IMR-90 (cell line): Measurements from ENCODE around the gene SNRPA1. TPM values are rescaled to one million over a fixed set of nuclear protein-coding genes. Genes with fewer than 3 reads are reported as not detected.

ENCODE experiments used
- ATAC-seq: fragments of 200-7000 bp; cut with Tn5 transposase; 2 replicates; pipeline ENCODE4 v1.9.1; 2020; ENCODE audit warnings: low read depth, mild to moderate bottlenecking, moderate library complexity
- BruUV-seq: library from RNA; stranded (reverse); fragments of 400-500 nt; replicated peaks from 2 replicates; lab custom pipeline; 2021; lab: Mats Ljungman, UMichigan
- CTCF ChIA-PET: fragments of 300-600 bp; formaldehyde crosslinking; extraction: SDS; loops from one replicate; lab custom pipeline; 2021; ENCODE audit warnings: antibody characterized with exemption; lab: Yijun Ruan, JAX
- POLR2A ChIA-PET: fragments of 300-600 bp; sonication (Branson Sonifier 250); formaldehyde crosslinking; loops from one replicate; lab custom pipeline; 2022; ENCODE audit warnings: antibody characterized with exemption; ENCODE audit not compliant: unreplicated experiment; lab: Charles Lee
- DNase-seq: peaks from one replicate; pipeline ENCODE4 v3.0.0; 2013
- H2AFZ ChIP-seq: replicated peaks from 2 replicates; pipeline ENCODE3; 2013; ENCODE audit warnings: low read length, mild to moderate bottlenecking; ENCODE audit not compliant: poor library complexity
- H2AK5ac ChIP-seq: 2 replicates; pipeline ENCODE4 v1.6.1; 2013; ENCODE audit warnings: low read depth, low read length, inconsistent platforms
- H2AK9ac ChIP-seq: replicated peaks from 2 replicates; pipeline ENCODE3; 2013; ENCODE audit warnings: mild to moderate bottlenecking, low read depth, low read length, moderate library complexity; ENCODE audit not compliant: poor library complexity
- H2BK120ac ChIP-seq: 2 replicates; pipeline ENCODE4 v1.6.1; 2013; ENCODE audit warnings: low read depth, low read length, inconsistent platforms
- H2BK15ac ChIP-seq: 3 replicates; pipeline ENCODE4 v1.6.1; 2013; ENCODE audit warnings: low read depth, low read length, inconsistent platforms
- H2BK20ac ChIP-seq: 2 replicates; pipeline ENCODE4 v1.6.1; 2013; ENCODE audit warnings: low read depth, mild to moderate bottlenecking, inconsistent platforms, low read length, moderate library complexity
- H2BK5ac ChIP-seq: 2 replicates; pipeline ENCODE4 v1.6.1; 2013; ENCODE audit warnings: mild to moderate bottlenecking, low read depth, low read length, inconsistent platforms; ENCODE audit not compliant: poor library complexity, severe bottlenecking
- H3K14ac ChIP-seq: replicated peaks from 2 replicates; pipeline ENCODE4 v1.6.1; 2013; ENCODE audit warnings: low read depth, low read length, inconsistent platforms
- H3K18ac ChIP-seq: 2 replicates; pipeline ENCODE4 v1.6.1; 2013; ENCODE audit warnings: low read depth, low read length, control low read depth
- H3K23ac ChIP-seq: 2 replicates; pipeline ENCODE4 v1.6.1; 2013; ENCODE audit warnings: low read depth, low read length, inconsistent platforms
- H3K27ac ChIP-seq: 2 replicates; pipeline ENCODE4 v1.5.1; 2013; ENCODE audit warnings: mild to moderate bottlenecking, control low read depth, low read length; ENCODE audit not compliant: insufficient read depth
- H3K27me3 ChIP-seq: 2 replicates; pipeline ENCODE4 v1.6.1; 2013; ENCODE audit warnings: low read length; ENCODE audit not compliant: control insufficient read depth, insufficient read depth
- H3K36me3 ChIP-seq: 2 replicates; pipeline ENCODE4 v1.6.1; 2013; ENCODE audit warnings: low read length, mixed read lengths; ENCODE audit not compliant: control insufficient read depth, insufficient read depth
- H3K4ac ChIP-seq: 2 replicates; pipeline ENCODE4 v1.6.1; 2013; ENCODE audit warnings: low read depth, low read length, inconsistent platforms
- H3K4me1 ChIP-seq: 2 replicates; pipeline ENCODE4 v1.6.1; 2013; ENCODE audit warnings: low read length, mixed read lengths; ENCODE audit not compliant: control insufficient read depth, insufficient read depth
- H3K4me2 ChIP-seq: 2 replicates; pipeline ENCODE4 v1.6.1; 2013; ENCODE audit warnings: low read depth, mild to moderate bottlenecking, control low read depth, low read length, moderate library complexity
- H3K4me3 ChIP-seq: 2 replicates; pipeline ENCODE4 v1.5.1; 2013; ENCODE audit warnings: low read depth, mild to moderate bottlenecking, control low read depth, low read length, moderate library complexity; ENCODE audit not compliant: insufficient read depth
- H3K56ac ChIP-seq: 2 replicates; pipeline ENCODE4 v1.6.1; 2013; ENCODE audit warnings: low read length, inconsistent platforms; ENCODE audit not compliant: insufficient read depth; ENCODE audit errors: extremely low read depth
- H3K79me1 ChIP-seq, 2 experiments: 2 replicates each; pipeline ENCODE4 v1.6.1; 2013; ENCODE audit warnings: low read length in 2 of 2, inconsistent platforms in 1 of 2, low read depth in 1 of 2
- H3K9ac ChIP-seq: 2 replicates; pipeline ENCODE4 v1.6.1; 2013; ENCODE audit warnings: low read depth, low read length, control low read depth
- H3K9me1 ChIP-seq: 2 replicates; pipeline ENCODE4 v1.6.1; 2013; ENCODE audit warnings: low read length, inconsistent platforms; ENCODE audit not compliant: insufficient read depth
- H3K9me3 ChIP-seq: 2 replicates; pipeline ENCODE4 v1.6.1; 2013; ENCODE audit warnings: low read length; ENCODE audit not compliant: control insufficient read depth, insufficient read depth
- H4K20me1 ChIP-seq: 2 replicates; pipeline ENCODE4 v1.6.1; 2013; ENCODE audit warnings: low read length, inconsistent platforms; ENCODE audit not compliant: insufficient read depth
- H4K5ac ChIP-seq: 2 replicates; pipeline ENCODE4 v1.6.1; 2013; ENCODE audit warnings: mild to moderate bottlenecking, low read depth, low read length, control low read depth
- H4K8ac ChIP-seq, 2 experiments: 2 replicates each; pipeline ENCODE4 v1.6.1; 2013; ENCODE audit warnings: low read depth in 2 of 2, low read length in 2 of 2, control low read depth in 1 of 2, inconsistent platforms in 1 of 2
- H4K91ac ChIP-seq: 2 replicates; pipeline ENCODE4 v1.6.1; 2013; ENCODE audit warnings: low read depth, low read length, inconsistent platforms; ENCODE audit not compliant: insufficient read depth
- BHLHE40 ChIP-seq: fragments of 150-350 bp; IDR thresholded peaks from 2 replicates; pipeline ENCODE4 v1.6.1; 2016; ENCODE audit warnings: mild to moderate bottlenecking, low read depth, low read length
- CEBPB ChIP-seq: IDR thresholded peaks from 2 replicates; pipeline ENCODE4 v1.6.1; 2012; ENCODE audit warnings: low read depth, low read length, improper control_type of control experiment
- FOS ChIP-seq: fragments of 150-350 bp; IDR thresholded peaks from 2 replicates; pipeline ENCODE4 v1.6.1; 2016; ENCODE audit warnings: low read depth, low read length
- MAFK ChIP-seq: IDR thresholded peaks from 2 replicates; pipeline ENCODE4 v1.6.1; 2012; ENCODE audit warnings: low read depth, low read length, improper control_type of control experiment
- MAZ ChIP-seq: IDR thresholded peaks from 2 replicates; pipeline ENCODE4 v1.6.1; 2012; ENCODE audit warnings: low read depth, mild to moderate bottlenecking, low read length, improper control_type of control experiment, moderate library complexity, borderline replicate concordance
- MXI1 ChIP-seq: IDR thresholded peaks from 2 replicates; pipeline ENCODE4 v1.6.1; 2012; ENCODE audit warnings: low read depth, mild to moderate bottlenecking, low read length, moderate library complexity, borderline replicate concordance
- NFE2L2 ChIP-seq: fragments of 150-350 bp; IDR thresholded peaks from 2 replicates; pipeline ENCODE4 v1.6.1; 2016; ENCODE audit warnings: low read depth, mild to moderate bottlenecking, low read length
- POLR2A ChIP-seq: IDR thresholded peaks from 2 replicates; pipeline ENCODE4 v1.6.1; 2012; ENCODE audit warnings: mild to moderate bottlenecking, low read depth, low read length
- RAD21 ChIP-seq: IDR thresholded peaks from 2 replicates; pipeline ENCODE4 v1.6.1; 2012; ENCODE audit warnings: low read length, improper control_type of control experiment
- RCOR1 ChIP-seq: IDR thresholded peaks from 2 replicates; pipeline ENCODE4 v1.6.1; 2012; ENCODE audit warnings: mild to moderate bottlenecking, low read length, improper control_type of control experiment; ENCODE audit not compliant: insufficient replicate concordance
- RFX5 ChIP-seq: IDR thresholded peaks from 2 replicates; pipeline ENCODE4 v1.8.0; 2012; ENCODE audit warnings: low read depth, mild to moderate bottlenecking, low read length, moderate library complexity
- SMC3 ChIP-seq: fragments of 150-350 bp; IDR thresholded peaks from 2 replicates; pipeline ENCODE4 v1.6.1; 2016; ENCODE audit warnings: low read depth, mild to moderate bottlenecking, antibody characterized with exemption, low read length, moderate library complexity
- WGBS, 2 experiments: methylation state at CpG; one replicate each; pipeline versions ENCODE4 v1.1.5 to v1.1.7; 2013; ENCODE audit warnings: missing lambda C conversion rate in 2 of 2; ENCODE audit not compliant: insufficient read length in 1 of 2; ENCODE audit errors: extremely low coverage in 2 of 2; 5-methylcytosine and 5-hydroxymethylcytosine counted together
- dilution Hi-C: fragments of 300-500 bp; cut with HindIII; formaldehyde crosslinking; loops from one replicate; pipeline ENCODE4 v1.14.3; 2018; ENCODE audit warnings: low sequenced_read_pairs; ENCODE audit not compliant: unreplicated experiment
- in situ Hi-C: fragments of 300-500 bp; cut with MboI; formaldehyde crosslinking; loops from 3 replicates; pipeline ENCODE4 v1.14.3; 2019; ENCODE audit warnings: low sequenced_read_pairs, inconsistent platforms, mixed read lengths
- intact Hi-C: fragments of 100-400 bp; cut with micrococcal nuclease; formaldehyde crosslinking; loops from 2 replicates; pipeline ENCODE4 v1.10.0; 2022
- polyA plus RNA-seq, 3 experiments: library from polyadenylated mRNA; depleted of rRNA; stranded (reverse); fragments of >200 nt; gene quantifications; 2 replicates each; pipeline ENCODE4 v1.2.3, GENCODE V29; 2012; ENCODE audit warnings: low replicate concordance in 1 of 3
- total RNA-seq: library from RNA; depleted of rRNA; stranded (reverse); fragments of >200 nt; gene quantifications from 2 replicates; pipeline ENCODE4 v1.2.3, GENCODE V29; 2012
- TF ChIP-seq, protein P1 (sequence below): conservative IDR thresholded peaks from 2 replicates; pipeline ENCODE4 v1.5.1; 2012; ENCODE audit warnings: mild to moderate bottlenecking, low read depth, low read length, improper control_type of control experiment
- TF ChIP-seq, protein P2 (sequence below): fragments of 150-350 bp; IDR thresholded peaks from 2 replicates; pipeline ENCODE4 v1.6.1; 2017; ENCODE audit warnings: mild to moderate bottlenecking, antibody characterized with exemption, low read length, low read depth
- TF ChIP-seq, protein P3 (sequence below): fragments of 150-350 bp; IDR thresholded peaks from 2 replicates; pipeline ENCODE4 v1.6.1; 2016; ENCODE audit warnings: low read depth, mild to moderate bottlenecking, low read length, moderate library complexity, borderline replicate concordance

The SNRPA1 gene
- total and polyA plus RNA-seq, 2 of the 4 experiments (the other 2 are of a cell fraction) = 37.1 to 79.9 TPM

DNA sequence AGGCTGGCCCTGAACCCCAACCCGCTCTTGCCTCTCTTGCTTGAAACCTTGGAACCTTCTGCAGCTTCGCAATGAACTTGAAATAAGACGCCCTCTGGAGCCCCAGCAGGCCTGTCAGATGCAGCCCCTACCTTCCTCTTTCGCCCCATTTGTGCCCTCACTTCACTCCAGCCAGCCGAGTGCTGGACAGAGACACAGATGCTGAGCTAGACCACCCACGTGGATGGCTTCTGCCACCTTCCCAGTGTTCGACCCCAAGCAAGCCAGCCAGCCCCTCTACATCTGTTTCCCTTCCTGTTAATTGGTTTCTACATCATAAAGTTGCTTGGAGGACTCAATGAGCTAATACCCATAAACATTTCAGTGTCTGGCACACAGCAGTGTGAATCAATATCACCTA is 23.8 kb upstream of the SNRPA1 start:
- CTCF ChIA-PET = interaction anchor here (0.7 kb wide), 1 partner anchor 260 kb away, joined by 3 read pairs; no protein-coding TSS in a partner anchor
- DNase-seq = no peak
- TF ChIP-seq RAD21 = no peak
- TF ChIP-seq MAFK = no peak
- no peak for TF ChIP-seq FOS
- TF ChIP-seq, protein P1, sequence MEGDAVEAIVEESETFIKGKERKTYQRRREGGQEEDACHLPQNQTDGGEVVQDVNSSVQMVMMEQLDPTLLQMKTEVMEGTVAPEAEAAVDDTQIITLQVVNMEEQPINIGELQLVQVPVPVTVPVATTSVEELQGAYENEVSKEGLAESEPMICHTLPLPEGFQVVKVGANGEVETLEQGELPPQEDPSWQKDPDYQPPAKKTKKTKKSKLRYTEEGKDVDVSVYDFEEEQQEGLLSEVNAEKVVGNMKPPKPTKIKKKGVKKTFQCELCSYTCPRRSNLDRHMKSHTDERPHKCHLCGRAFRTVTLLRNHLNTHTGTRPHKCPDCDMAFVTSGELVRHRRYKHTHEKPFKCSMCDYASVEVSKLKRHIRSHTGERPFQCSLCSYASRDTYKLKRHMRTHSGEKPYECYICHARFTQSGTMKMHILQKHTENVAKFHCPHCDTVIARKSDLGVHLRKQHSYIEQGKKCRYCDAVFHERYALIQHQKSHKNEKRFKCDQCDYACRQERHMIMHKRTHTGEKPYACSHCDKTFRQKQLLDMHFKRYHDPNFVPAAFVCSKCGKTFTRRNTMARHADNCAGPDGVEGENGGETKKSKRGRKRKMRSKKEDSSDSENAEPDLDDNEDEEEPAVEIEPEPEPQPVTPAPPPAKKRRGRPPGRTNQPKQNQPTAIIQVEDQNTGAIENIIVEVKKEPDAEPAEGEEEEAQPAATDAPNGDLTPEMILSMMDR = no peak
- no peak for TF ChIP-seq RCOR1
- TF ChIP-seq, protein P2, sequence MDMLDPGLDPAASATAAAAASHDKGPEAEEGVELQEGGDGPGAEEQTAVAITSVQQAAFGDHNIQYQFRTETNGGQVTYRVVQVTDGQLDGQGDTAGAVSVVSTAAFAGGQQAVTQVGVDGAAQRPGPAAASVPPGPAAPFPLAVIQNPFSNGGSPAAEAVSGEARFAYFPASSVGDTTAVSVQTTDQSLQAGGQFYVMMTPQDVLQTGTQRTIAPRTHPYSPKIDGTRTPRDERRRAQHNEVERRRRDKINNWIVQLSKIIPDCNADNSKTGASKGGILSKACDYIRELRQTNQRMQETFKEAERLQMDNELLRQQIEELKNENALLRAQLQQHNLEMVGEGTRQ = no peak
- TF ChIP-seq MXI1 = no peak
- no peak for TF ChIP-seq POLR2A
- TF ChIP-seq CEBPB = no peak
- no peak for TF ChIP-seq NFE2L2
- TF ChIP-seq MAZ = no peak
- TF ChIP-seq, protein P3, sequence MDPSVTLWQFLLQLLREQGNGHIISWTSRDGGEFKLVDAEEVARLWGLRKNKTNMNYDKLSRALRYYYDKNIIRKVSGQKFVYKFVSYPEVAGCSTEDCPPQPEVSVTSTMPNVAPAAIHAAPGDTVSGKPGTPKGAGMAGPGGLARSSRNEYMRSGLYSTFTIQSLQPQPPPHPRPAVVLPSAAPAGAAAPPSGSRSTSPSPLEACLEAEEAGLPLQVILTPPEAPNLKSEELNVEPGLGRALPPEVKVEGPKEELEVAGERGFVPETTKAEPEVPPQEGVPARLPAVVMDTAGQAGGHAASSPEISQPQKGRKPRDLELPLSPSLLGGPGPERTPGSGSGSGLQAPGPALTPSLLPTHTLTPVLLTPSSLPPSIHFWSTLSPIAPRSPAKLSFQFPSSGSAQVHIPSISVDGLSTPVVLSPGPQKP = no peak
- TF ChIP-seq SMC3 = no peak
- no peak for TF ChIP-seq RFX5
- no peak for TF ChIP-seq BHLHE40

More for the DNA sequence above, 23.8 kb upstream of the SNRPA1 start:
- no peak overlapping the region for H2BK20ac ChIP-seq
- no peak overlapping the region for H2BK120ac ChIP-seq
- peaks cover 44% of the 10 kb centered on the region for H3K27me3 ChIP-seq
- H3K27ac ChIP-seq = no peak overlapping the region
- no peak overlapping the region for H3K4me3 ChIP-seq
- intact Hi-C loops (no loop called here), in situ Hi-C loops (no loop called here), dilution Hi-C loops (no loop called here)
- no peak for ATAC-seq
- POLR2A ChIA-PET = no interaction called here
- H3K14ac ChIP-seq = no peak overlapping the region
- BruUV-seq = no TSS peak
- H3K9me3 ChIP-seq = no peaks in the 10 kb centered on the region
- H3K36me3 ChIP-seq = no peaks in the 10 kb centered on the region
- H3K4ac ChIP-seq = no peak overlapping the region
- H4K91ac ChIP-seq = no peak overlapping the region
- H4K5ac ChIP-seq = no peak overlapping the region
- no peak overlapping the region for H2BK15ac ChIP-seq
- no peak overlapping the region for H4K8ac ChIP-seq
- H3K79me1 ChIP-seq = no peaks in the 10 kb centered on the region
- no peak overlapping the region for H2AK5ac ChIP-seq
- no peaks in the 10 kb centered on the region for H3K9me1 ChIP-seq
- H2BK5ac ChIP-seq = no peak overlapping the region
- H3K23ac ChIP-seq = no peak overlapping the region
- no peak overlapping the region for H2AFZ ChIP-seq
- no peak overlapping the region for H3K4me2 ChIP-seq
- H3K4me1 ChIP-seq = no peaks in the 10 kb centered on the region
- H3K18ac ChIP-seq = no peak overlapping the region
- no peaks in the 10 kb centered on the region for H4K20me1 ChIP-seq
- H2AK9ac ChIP-seq = no peak overlapping the region
- 58% methylated on average over 3 of the region's 7 CpGs; no CpG with 5 or more reads in 1 of the 2 experiments for WGBS, 2 experiments
- H3K9ac ChIP-seq = no peak overlapping the region
- no peak overlapping the region for H3K56ac ChIP-seq
